ENCODE data around the gene PGR.

Gene PGR

DNA sequence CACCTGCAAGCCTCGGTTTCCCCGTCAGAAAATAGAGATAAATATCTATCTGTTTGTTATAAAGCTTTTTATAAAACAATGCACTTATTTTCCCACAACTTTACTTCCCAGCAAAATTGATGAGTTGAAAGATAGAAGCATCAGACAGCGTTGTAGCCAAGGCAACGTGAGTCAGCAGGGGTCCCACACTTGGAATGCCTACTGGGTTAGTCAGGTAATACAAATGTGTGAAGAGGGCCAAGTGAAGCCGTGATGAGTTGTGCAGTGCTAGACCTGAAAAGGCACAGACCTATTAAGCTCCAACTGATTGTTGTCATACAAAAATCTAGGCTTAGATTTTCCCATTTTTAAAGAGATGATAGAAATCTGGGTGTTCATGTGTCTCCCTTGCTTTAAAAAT lies 118.7 kb downstream of the PGR start:
- no peak for DNase-seq (ENCODE audit: low read depth in 2 of 2)

DNA sequence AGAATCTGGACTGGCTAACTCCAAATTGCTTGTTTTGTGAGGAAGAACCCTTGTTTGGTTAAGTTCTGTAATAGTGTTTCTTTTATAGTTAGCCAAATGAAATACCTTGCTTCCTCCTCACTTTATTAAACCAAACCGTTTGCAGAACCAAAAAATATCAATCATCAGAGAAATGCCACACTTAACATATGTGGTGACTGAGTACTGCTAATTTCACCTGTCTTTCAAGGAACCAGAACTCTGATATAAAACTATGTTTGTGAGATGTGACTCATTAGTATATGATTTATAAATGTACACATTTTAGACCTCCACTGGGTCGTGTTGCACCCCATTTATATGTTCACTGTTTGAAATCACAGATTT lies 119.9 kb downstream of the PGR start:
- DNase-seq (ENCODE audit: low read depth in 2 of 2), result no peak

DNA sequence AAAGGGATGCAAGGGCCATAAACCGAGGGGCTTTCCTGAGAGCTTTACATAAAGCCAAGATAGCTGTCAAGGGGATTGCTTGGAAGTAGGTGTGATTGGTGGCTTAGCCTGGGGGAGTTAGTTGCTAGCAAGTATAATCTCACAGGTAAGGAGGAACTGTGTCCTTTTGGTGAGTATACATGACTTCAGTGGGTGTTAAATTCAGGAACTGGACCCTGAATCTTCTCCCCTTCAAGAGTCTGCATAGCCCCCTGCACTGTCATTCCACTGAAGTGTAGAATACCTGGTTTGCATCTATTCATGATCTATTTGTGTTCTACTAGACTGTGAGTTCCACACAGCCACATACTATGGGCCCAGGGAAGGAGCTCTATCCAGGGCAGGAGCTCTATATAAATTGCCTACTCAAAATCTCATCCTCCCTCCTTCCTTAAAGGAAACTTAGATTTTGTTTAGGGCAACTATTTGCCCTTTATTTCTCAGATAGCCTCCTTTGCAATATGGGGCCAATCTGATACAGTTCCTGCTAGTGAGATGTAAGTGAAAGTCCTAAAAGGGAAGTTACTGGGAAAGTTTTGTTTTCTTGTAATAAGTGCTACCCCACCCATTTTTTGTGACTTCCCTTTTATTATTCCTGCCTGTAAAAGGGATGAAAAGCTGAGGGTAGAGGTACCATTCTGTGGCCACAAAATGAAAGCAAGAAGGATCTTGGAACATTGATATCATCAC lies 120.5 kb downstream of the PGR start:
- no peak for DNase-seq (ENCODE audit: low read depth in 2 of 2)

DNA sequence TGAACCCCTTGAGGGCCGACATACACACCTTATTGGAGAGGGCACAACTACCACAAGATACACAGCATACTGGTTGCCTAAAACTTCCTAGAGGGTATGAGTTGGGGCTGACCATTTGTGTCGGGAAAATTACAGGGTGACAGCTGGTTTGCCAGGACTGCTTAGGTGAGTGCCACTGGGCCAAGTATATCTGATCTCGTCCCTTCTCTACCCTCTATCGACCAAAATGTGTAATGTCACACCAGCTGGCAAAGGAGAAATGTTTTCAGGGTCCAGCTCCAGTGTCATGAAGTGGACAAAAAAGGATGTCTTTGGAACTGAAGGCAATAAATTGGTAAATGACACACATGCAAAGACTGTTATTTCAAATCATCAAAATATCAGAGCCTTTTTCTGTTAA lies 126.1 kb downstream of the PGR start:
- no peak for DNase-seq (ENCODE audit: low read depth in 2 of 2)

DNA sequence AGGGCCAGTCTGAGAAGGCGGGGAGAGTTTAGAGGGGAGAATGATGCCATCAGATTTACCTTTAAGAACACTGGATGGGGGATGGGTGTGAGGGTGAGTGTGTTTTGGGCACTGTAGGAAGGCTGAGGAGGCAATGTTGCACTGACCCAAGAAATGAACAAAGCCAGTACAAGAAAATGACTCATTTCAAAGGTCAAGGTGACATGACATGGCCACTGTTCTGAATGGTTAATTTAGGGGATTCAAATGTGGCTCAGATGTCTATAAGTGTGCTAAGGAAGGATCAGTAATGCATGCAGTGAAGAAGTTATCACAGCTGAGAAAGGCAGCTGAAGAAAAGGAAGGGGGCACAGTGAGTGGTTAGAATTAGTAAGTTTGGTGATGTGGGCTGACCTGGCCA lies 129.9 kb downstream of the PGR start:
- no peak for DNase-seq (ENCODE audit: low read depth in 2 of 2)

DNA sequence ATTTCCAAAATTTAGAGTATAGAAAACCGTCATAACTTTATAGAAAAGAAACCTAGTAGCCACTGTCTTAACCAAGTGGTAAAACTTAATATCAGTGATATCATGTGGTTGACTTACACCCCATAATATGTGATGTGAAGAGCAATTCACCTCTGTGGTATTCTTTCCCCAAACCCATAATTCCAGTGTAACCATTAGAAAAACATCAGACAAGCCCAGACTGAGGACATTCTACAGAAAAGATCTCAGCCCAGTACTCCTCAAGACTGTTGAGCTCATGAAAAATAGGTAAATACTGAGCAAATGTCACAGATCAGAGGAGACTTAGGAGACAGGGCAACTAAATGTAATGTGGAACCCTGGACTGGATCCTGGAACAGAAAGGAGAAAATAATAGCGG lies 134.6 kb downstream of the PGR start:
- DNase-seq (ENCODE audit: low read depth in 2 of 2), result no peak

DNA sequence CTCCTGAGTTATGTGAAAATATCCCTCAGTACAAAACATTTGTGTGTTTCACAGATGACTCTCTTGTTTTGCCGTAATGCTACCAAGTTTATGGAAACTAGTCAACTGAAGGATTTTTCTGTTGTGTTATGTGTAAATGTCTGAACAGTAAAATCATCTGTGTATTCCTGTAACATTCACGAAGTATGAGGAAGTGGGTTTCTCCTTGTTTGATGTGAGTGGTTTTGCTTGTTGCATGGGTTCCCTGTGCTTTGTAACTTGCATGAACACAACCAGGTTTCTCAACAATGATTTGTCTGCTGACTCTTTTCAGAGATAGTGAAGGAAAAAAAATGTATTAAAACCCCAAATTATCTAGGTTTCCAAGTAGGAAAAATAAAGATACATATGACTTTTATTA lies 138.1 kb downstream of the PGR start:
- DNase-seq (ENCODE audit: low read depth in 2 of 2), result no peak

DNA sequence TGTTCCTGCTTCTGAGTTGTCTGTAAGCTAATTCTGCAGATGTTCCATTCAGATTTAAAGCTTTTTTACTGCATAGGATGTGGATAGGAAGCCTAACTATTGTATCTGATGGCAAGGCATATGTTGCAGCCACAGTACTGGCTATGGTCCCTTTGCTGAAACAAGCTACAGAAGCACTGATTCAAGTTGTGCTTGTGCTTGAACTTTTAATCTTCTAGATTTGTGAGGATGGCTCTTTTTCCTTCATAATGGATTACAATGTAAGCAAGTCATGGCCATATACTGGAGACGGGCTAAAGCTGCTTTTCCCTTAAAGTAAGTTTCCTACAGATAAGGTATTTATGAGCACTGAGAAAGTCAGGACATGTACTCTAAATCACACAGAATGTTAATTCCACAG lies 138.7 kb downstream of the PGR start:
- no peak for DNase-seq (ENCODE audit: low read depth in 2 of 2)

DNA sequence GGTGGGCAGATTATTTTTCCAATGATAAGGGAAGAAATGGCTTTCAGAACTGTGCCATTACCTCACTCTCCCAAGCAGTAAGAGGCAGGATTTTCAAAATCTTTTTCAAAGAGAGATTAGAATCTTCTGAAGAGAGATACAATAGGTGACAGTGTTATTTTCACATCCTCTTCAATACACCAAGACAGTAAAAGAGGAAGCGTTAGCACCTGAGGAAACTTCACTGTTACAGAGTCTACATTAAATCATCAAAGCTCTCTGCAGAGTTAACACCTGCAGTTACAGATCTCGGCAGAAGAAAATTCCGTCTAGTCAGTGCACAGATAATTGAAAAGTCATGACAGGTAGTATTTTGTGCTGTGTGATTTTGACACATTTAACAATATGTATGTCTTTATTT lies 144.9 kb downstream of the PGR start:
- DNase-seq (ENCODE audit: low read depth in 2 of 2), result no peak

DNA sequence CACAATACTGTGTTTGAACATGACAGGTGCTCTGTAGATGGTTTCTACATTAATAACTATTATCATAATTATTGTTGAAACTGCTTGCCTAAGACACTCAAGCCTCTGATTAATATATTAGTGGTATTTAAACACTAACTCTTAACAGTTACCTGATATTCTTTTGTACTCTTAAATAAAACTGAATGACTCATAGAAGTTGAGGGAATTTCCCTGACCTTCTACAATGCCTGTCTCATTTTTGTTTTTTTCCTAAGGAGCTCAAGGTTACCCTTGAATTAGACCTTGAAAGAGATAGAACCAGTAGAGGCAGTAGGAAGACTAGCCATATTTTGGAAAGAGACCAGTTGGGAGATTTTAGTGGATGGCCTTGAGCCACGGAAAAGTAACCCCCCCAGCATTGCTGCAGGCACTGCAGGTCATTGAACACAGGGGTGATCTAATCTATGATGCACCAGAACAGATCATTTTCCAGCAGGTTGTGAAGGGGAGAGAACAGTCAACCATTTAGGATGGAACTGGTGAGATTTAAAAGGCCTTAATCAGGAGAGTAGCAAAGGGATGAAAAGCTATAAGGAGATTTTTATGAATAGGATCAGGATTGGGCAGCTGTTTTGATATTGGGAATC lies 148.3 kb downstream of the PGR start:
- no peak for DNase-seq (ENCODE audit: low read depth in 2 of 2)

DNA sequence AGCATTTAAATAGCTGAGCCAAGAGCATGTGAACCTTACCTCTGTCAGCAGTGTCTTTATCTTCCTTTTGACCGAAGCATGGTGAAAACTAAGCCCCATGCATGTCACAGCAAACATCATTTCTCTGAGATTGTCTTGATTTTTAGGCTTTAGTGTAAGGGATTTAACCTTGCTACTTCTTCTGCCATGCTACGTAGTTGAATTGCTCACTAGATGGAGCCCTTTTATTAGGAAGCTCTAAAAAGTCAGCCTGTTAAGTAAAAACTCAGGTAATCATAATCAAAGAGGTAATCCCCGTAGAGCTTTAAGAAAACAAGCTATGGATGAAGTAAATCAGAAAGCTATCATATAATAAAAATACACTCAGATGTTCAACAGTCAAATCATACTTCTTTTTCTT lies 149.5 kb downstream of the PGR start:
- DNase-seq (ENCODE audit: low read depth in 2 of 2), result no peak

Data from stimulated activated CD4-positive, alpha-beta T cell treated with anti-CD3 and anti-CD28 coated beads, Interleukin-15, amount 100 ng/mL, for 48 hours (primary cell).